Measurements from ENCODE around the gene DCAF8L2. TPM values are rescaled to one million over a fixed set of nuclear protein-coding genes. Genes with fewer than 3 reads are reported as not detected.
A peak's percentile ranks its signal among the peaks of the same experiment; 100 is the strongest.

Gene DCAF8L2
- total and polyA plus RNA-seq, 2 experiments from 2014 or later = not detected

- no peaks in the 10 kb centered on the region for H3K27me3 ChIP-seq
- no peaks in the 10 kb centered on the region for H3K9me3 ChIP-seq (ENCODE audit: low read depth)
- H3K4me1 ChIP-seq (ENCODE audit: low read depth) = peaks cover 17% of the 10 kb centered on the region
- H3K36me3 ChIP-seq = no peaks in the 10 kb centered on the region
- TF ChIP-seq CTCF (IDR thresholded peaks at IDR 0.05; ENCODE audit: low read depth, low read length) = peak; percentile 18
- no peak overlapping the region for H3K27ac ChIP-seq
- H3K4me3 ChIP-seq = no peak overlapping the region
- peak in 1 of 2 donors; percentile 56 for DNase-seq (ENCODE audit: low read depth in 1 of 2, low spot score in 1 of 2)
Measured at GRCh38 chrX:27599928-27600327, 9.8 kb downstream of the DCAF8L2 start.

GRCh38 chrX:27600686-27601085 is 10.5 kb downstream of the DCAF8L2 start:
- no peak for DNase-seq (ENCODE audit: low read depth in 1 of 2, low spot score in 1 of 2)
- peaks cover 17% of the 10 kb centered on the region for H3K4me1 ChIP-seq (ENCODE audit: low read depth)
- H3K36me3 ChIP-seq = no peaks in the 10 kb centered on the region
- TF ChIP-seq CTCF (IDR thresholded peaks at IDR 0.05; ENCODE audit: low read depth, low read length) = no peak
- no peak overlapping the region for H3K27ac ChIP-seq
- no peaks in the 10 kb centered on the region for H3K9me3 ChIP-seq (ENCODE audit: low read depth)
- H3K27me3 ChIP-seq = no peaks in the 10 kb centered on the region
- no peak overlapping the region for H3K4me3 ChIP-seq

GRCh38 chrX:27608671-27609070 is 18.5 kb downstream of the DCAF8L2 start:
- Histone ChIP-seq H3K27ac (no peak overlapping the region), H3K4me3 (no peak overlapping the region), H3K36me3 (no peaks in the 10 kb centered on the region), H3K27me3 (no peaks in the 10 kb centered on the region), H3K9me3 (ENCODE audit: low read depth) (no peaks in the 10 kb centered on the region), H3K4me1 (ENCODE audit: low read depth) (peaks cover 2% of the 10 kb centered on the region)
- no peak for TF ChIP-seq CTCF (IDR thresholded peaks at IDR 0.05; ENCODE audit: low read depth, low read length)
- DNase-seq (ENCODE audit: low read depth in 1 of 2, low spot score in 1 of 2) = no peak

- peak in 1 of 2 donors; percentile 49 for DNase-seq (ENCODE audit: low read depth in 1 of 2, low spot score in 1 of 2)
- Histone ChIP-seq H3K36me3 (no peaks in the 10 kb centered on the region), H3K4me1 (ENCODE audit: low read depth) (no peaks in the 10 kb centered on the region), H3K4me3 (no peak overlapping the region), H3K9me3 (ENCODE audit: low read depth) (no peaks in the 10 kb centered on the region), H3K27me3 (no peaks in the 10 kb centered on the region), H3K27ac (no peak overlapping the region)
- no peak for TF ChIP-seq CTCF (IDR thresholded peaks at IDR 0.05; ENCODE audit: low read depth, low read length)
Measured at GRCh38 chrX:27619459-27619858, 29.3 kb downstream of the DCAF8L2 start.

- H3K4me3 ChIP-seq = no peak overlapping the region
- no peak overlapping the region for H3K27ac ChIP-seq
- TF ChIP-seq CTCF (IDR thresholded peaks at IDR 0.05; ENCODE audit: low read depth, low read length) = peak; percentile 45
- peak; percentile 13 to 46 for DNase-seq (ENCODE audit: low read depth in 1 of 2, low spot score in 1 of 2)
- H3K4me1 ChIP-seq (ENCODE audit: low read depth) = no peaks in the 10 kb centered on the region
- H3K9me3 ChIP-seq (ENCODE audit: low read depth) = no peaks in the 10 kb centered on the region
- no peaks in the 10 kb centered on the region for H3K27me3 ChIP-seq
- H3K36me3 ChIP-seq = no peaks in the 10 kb centered on the region
Measured at GRCh38 chrX:27619975-27620374, 29.8 kb downstream of the DCAF8L2 start.

- no peaks in the 10 kb centered on the region for H3K4me1 ChIP-seq (ENCODE audit: low read depth)
- H3K9me3 ChIP-seq (ENCODE audit: low read depth) = no peaks in the 10 kb centered on the region
- no peak overlapping the region for H3K4me3 ChIP-seq
- no peak overlapping the region for H3K27ac ChIP-seq
- DNase-seq (ENCODE audit: low read depth in 1 of 2, low spot score in 1 of 2) = no peak
- no peaks in the 10 kb centered on the region for H3K36me3 ChIP-seq
- TF ChIP-seq CTCF (IDR thresholded peaks at IDR 0.05; ENCODE audit: low read depth, low read length) = no peak
- H3K27me3 ChIP-seq = no peaks in the 10 kb centered on the region
Measured at GRCh38 chrX:27622883-27623282, 32.7 kb downstream of the DCAF8L2 start.
